NCI-H82 treated with DMSO at 0.1 percent for 48 hours (cell line): ENCODE data around the gene IRF3.
A peak's percentile ranks its signal among the peaks of the same experiment; 100 is the strongest.

Experiments
- DNase-seq: peaks from one replicate; lab custom pipeline; 2025; ENCODE audit not compliant: unreplicated experiment; lab: John Stamatoyannopoulos, UW

IRF3 gene

DNA sequence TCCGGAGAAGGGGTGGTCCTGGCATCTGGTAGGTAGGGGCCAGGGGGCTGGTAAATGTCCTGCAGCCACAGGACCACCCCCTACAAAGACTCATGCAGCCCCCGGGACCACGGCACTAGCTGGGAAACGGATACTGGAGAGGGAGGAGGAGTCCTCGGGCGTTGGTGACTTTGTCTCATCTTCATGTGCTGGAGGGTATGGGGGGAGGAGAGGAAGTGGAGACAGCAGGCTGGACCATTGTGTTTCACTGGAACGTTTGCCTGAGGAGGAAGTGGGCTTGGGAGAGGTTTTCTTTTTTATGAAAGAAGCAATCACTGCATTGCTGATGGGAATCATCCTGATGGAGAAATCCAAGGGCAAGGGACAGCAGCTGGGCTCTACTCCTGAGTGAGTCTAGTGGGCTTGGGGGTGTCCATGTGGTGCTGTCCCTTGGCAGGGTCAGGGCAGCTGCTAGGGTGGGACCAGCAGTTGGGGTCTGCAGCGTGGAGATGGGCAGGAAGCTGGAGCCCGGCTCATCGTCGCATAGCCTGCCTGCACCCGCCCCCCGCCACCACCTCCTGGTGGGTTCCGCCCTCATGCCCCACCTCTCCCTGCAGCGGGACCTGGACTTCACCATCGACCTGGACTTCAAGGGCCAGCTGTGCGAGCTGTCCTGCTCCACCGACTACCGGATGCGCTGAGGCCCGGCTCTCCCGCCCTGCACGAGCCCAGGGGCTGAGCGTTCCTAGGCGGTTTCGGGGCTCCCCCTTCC is 22.1 kb upstream of the IRF3 start:
- no peak for DNase-seq

DNA sequence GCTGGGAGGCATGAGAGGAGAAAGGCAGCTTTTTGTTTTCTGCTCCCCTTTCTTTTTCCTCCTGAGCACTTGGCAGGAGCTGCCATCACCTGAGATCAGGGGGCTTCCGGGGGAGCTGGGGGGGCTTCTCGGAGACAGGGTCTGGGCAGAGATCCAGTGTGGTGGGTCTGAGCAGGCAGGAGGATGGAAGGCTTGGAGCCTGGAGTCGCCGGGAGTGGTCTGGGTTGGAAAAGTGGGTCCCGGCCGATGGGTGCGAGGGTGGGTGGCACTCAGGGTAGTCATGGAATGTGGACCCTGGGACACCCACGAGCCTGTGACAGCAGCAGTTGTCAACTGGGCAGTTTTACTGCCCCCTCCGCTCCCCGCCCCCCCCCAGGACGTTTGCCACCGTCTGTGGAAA is 21.5 kb upstream of the IRF3 start:
- no peak for DNase-seq

DNA sequence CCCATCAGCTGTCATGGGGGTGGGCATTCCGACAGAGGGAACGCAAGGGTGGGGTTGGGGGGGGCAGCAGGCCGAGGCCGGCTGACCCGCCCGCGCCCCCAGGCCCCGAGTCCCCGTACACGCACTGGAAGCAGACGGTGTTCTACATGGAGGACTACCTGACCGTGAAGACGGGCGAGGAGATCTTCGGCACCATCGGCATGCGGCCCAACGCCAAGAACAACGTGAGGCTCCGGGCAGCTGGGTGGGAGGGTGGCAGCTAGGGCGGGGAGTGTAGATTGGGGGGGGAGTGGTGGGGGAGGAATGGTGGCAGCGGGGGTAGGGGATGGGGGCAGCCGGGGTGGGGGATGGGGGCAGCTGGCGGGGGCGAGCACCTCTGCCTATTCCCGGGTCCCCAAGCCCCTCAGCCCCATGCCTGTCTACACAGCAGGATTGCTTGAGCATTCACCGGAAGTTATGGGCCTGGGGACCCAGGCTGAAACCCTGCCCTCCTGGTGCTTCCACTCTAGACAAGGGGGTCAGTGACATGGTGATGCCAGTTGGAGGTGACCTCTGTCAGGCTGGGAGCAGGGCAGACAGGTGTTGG is 20.9 kb upstream of the IRF3 start:
- DNase-seq: no peak

DNA sequence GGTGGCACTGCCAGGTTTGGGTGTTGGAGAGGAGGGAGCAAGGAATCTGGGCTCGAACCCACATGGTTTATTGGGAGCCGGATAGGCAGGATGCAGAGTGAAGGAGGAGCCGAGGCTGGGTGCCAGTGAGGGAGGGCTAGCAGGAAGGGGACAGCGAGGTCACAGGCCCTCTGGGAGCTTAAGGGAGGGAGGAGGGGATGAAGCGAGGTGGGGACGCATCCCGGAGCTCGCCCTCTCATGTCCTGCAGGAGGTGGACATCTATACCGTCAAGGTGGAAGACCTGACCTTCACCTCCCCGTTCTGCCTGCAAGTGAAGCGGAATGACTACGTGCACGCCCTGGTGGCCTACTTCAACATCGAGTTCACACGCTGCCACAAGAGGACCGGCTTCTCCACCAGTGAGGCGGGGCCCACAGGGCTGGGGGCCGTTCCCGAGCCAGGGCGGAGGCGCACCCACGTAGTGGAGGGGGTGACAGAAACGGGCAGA is 20.2 kb upstream of the IRF3 start:
- DNase-seq: no peak

DNA sequence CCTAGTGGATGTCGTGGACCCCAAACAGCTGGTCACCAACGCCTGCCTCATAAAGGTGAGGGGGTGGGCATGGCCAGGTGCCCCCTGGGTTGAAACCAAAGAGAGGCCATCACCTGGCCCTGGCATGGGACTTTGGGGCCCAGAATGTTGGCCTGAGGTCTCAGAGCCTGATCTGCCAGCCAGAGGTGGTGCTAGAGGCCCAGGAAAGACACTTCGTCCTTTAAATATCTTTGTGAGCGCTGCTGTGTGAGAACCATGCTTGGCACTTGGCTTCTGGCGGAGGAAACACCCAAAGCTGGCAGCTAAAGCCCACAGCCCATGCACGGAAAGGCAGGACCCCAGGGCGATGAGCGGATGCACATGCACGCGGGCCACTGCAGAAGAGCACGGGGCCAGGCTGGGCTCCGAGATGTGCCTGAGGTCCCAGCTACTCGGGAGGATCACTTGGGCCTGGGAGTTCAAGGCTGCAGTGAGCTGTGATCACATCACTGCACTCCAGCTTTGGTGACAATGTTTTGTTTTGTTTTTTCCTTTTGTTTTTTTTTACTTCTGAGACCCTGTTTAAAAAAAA is 19.4 kb upstream of the IRF3 start:
- no peak for DNase-seq

DNA sequence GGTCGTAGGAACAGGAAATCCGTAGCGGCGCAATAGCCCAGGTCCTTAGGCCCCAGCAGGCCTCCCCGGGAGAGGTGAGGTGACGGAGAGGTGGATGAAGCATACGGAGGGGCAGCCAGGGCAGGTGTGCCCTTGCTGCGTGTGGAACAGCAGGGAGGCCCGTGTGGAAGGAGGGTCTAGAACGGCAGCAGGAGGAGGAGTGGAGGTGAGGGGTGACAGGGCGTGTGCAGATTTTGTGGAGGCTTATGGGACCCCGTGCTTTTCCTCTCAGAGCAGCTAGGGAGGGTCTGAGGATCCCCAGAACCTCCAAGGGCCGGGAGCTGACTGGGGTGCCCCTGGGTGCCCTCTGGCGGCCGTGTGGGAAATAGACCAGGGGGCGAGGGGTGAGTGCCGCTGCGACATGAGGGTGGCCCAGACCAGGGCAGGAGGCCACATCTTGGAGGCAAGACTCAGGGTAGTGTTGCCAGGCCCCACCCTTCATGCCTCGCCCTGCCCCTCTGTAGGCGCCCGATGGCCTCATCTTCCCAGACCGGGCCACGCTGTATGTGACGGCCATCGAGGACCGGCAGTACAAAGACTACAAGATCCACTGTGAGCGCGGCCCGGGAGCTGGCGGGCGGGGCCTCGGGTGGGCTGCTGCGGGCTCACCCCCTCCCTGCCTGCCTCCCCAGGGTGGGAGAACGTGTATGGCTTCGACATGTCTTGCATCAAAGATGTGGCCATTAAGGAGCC is 18.8 kb upstream of the IRF3 start:
- DNase-seq: no peak

DNA sequence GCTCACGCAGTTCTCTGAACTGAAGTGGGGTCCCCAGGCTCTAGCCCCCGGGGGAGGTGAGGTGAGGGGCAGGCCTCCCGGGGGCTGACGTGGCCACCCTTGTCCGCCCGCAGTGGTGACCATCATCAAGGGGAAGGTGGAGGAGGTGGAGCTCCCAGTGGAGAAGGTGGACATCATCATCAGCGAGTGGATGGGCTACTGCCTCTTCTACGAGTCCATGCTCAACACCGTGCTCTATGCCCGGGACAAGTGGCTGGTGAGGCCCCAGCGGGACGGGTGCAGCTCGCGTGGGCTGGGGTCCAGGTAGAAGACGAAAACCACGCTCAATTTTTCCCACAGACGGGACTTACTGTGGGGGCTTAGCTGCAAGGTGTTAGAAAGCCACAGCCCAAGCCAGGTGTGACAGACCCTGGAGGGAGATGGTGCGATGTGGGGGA is 18.2 kb upstream of the IRF3 start:
- no peak for DNase-seq

DNA sequence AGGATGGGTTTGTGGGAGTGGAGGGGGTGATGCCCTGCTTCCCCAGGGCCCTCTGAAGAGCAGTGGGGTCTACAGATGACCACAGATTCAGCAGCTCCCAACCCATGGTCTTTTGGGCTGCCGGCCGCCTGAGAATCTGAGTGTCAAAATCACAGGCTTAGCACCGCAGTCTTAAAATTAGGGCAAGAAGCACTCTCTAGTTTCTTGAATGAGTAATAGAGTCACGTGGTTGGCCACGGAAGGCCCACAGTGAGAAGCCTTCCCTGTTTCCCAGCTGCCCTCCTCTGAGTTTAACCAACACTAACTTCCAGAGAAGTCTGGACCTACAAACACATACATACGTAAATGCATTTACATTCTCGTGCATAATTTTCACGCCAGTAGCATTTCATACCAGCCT is 16.6 kb upstream of the IRF3 start:
- DNase-seq: no peak

DNA sequence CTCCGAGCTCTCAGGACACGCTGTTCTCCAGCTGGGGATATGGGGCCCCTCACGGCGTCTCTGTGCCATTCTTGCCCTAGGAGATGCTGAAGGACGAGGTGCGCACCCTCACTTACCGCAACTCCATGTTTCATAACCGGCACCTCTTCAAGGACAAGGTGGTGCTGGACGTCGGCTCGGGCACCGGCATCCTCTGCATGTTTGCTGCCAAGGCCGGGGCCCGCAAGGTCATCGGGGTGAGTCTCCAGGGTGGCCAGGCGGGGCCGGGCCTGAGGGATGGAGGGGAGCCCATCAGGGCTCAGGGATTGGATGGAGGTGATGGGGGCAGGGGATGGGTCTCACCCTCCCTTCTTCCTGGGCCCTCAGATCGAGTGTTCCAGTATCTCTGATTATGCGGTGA is 16.2 kb upstream of the IRF3 start:
- no peak for DNase-seq

DNA sequence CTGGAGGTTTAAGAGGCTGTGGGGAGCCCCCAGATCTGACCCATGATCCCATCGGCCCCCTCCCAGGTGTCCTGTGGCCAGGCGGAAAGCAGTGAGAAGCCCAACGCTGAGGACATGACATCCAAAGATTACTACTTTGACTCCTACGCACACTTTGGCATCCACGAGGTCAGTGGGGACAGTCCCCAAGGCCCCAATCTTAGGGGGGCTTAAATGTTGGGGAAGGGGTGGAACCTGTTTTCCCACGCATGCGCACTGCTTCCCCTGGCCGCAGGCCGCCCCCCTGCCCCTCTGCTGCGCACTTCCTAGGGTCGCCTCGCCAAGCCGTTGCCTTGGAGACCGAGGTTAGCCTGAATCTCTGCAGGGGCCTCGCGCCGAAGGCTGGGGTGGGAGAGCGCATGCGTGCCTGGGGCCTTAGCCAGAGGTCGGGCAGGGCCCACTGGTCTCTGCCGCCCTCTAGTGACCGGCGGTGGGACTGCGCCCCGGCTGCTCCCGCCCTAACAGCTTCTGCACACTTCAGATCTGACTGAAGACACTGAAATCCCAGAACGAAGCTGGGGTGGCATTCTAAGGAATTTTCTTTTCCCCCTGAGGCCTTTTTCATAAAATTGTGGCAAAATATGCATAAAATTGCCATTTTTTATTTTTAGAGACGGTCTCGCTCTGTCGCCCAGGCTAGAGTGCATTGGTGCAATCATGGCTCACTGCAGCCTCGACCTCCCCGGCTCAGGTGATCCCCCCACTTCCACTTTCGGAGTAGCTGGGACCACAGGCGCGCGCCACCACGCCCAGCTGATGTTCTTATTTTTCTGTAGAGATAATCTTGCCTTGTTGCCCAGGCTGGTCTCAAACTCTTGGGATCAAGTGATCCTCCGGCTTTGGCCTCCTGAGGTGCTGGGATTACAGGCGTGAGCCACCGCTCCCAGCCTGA is 15.0 kb upstream of the IRF3 start:
- DNase-seq: peak; percentile 84

DNA sequence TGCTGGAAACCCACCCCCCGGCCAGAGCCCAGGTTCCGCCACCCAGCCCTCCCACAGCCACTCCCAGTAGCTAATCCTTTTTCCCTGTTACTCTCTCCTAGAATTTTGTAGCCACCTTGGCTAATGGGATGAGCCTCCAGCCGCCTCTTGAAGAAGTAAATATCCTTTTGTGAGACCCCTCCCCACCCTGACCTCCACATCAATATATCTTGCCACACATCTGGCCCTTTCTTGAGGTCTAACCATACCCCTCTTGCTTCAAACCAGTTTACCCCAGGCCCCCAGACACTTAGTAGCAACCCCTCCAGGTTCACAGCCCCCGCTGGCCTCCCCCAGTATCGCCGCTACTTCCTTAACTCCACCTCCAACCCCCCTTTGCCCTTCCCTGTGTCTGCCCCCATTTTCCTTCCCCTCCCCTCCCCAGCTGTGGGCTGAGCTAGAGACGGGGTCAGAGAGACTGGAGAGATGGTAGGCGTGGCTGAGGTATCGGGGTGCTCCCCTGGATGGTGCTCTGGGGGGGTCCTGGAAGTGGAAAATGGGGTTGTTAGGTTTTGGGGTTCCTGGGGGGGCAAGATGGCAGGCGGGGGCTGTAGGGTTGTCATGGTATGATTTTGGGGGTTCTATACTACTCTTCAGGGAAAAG is 14.2 kb upstream of the IRF3 start:
- DNase-seq: peak; percentile 92

DNA sequence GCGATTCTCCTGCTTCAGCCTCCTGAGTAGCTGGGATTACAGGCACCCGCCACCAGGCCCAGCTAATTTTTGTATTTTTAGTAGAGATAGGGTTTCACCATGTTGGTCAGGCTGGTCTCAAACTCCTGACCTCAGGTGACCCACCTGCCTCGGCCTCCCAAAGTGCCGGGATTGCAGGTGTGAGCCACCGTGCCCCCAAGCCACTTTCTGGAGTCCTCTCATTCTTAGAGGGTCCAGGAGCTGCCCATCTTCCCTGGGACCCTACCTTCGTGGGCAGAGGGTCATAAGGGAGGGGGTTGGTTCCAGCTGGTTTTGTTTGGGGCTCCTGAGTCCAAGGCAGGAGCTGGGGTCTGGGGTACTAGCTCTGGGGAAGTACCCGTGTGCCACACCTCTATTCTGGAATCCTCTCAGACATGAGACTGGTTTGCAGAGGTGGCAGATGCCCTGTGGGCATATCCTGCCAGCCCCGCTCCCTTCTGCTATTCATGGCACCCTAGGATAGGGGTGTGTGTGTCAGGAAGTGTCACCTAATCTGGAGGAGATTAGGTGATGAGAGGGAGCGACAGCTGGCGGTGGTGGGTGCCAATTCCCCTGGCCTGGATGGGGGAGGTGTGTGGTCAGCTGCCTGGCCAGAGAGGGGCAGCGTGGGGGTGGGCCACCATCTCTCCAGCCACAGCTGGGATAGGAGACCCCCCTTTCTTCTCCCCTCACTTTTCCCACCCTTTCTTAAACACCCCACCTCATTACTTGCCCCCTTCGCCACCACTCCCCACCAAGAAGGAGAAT is 13.5 kb upstream of the IRF3 start:
- peak; percentile 81 for DNase-seq

DNA sequence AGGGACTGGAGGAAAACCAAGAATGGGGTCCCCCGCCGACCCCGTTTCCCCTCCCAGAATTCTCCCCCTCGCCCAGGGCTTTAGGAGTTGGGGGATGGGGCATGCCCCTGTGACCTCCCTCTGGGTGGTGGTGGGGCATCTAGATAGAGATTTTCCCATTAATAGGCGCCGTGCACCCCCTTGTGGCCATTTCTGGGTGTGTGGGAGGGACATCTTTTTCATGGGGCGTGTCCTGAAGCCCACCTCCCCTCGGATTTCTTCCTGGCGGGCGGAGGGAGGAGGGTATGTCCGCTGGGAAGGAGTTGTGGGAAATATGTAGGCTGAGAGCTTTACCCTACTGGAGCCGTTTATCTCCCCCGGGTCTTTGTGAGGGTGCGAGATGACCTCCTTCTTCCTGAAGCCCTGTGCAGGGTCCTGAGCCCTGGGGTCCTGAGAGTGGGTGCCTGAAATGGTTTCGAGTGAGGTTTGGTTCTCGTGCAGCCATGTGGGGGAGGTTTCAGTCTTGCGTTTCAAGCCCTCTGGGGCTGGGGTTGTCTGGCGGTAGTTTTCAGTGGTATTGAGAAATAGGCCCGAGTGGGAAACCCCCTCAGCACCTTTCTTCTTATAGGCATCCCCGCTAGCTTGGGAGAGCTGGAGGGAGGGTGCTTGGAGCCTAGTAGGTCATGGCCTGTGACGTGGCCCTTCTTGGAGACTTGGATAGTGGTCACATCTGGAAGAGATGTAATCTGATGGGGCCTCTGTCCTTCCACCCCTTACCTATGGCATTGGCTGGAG is 12.4 kb upstream of the IRF3 start:
- peak; percentile 61 for DNase-seq

DNA sequence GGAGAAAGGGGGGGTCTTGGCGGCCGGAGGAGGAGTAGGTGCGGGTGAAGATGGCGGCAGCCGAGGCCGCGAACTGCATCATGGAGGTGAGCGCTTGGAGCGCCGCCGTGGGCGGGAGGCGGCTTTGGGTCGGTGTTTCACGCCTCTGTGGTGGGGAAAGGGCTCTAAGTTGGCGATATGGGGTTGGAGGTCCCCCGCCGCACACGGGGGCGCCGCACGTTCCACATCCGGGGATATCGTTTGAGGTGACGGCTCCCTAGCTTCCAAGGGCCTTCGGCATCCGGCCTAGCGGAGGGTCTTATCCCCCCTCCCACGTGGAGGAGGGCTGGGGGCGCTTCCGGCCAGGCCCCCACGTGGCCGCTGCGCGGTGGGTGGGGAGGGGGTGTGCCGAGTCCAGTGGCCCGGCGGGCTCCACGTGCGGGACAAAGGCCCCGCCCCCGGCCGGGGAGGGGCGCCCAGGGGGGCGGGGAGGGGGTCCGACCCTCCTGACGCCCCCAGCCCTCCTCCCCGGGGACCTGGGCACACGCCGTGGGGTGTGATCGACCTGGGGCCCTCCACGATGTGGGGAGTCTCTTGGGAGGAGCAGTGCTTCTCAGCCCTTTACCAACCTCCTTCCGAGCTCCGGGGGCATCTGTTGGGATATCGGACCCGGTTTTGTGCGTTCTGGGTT is 11.7 kb upstream of the IRF3 start, which contains the start of gene PRMT1:
Gene PRMT1, plus strand, starts transcription at position 41 of the 670 bp plus-strand sequence. Its CDS starts 10 bp downstream, at position 51.
- no peak for DNase-seq

DNA sequence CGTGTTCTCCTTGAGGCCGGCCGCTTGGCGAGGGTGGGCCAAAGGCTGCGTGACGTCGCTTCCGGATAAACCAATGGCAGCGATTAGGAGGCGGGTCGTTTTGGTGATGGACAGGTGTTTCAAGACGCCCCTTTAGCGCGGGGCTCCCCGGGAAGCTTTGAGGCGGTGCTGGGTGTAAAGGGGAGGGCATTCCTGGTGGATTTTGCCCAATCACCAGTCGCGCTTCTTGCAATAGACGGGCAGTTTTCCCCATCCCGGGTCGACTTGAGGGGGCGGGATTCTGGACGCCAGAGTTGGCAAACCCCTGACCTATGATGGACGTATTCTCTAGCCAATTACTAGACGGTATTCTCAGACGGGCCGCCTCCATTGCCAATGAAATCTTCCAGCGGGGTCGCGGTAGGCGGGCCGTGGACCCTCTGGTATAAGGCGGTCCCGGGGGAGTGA is 11.2 kb upstream of the IRF3 start:
- DNase-seq: peak; percentile 100

DNA sequence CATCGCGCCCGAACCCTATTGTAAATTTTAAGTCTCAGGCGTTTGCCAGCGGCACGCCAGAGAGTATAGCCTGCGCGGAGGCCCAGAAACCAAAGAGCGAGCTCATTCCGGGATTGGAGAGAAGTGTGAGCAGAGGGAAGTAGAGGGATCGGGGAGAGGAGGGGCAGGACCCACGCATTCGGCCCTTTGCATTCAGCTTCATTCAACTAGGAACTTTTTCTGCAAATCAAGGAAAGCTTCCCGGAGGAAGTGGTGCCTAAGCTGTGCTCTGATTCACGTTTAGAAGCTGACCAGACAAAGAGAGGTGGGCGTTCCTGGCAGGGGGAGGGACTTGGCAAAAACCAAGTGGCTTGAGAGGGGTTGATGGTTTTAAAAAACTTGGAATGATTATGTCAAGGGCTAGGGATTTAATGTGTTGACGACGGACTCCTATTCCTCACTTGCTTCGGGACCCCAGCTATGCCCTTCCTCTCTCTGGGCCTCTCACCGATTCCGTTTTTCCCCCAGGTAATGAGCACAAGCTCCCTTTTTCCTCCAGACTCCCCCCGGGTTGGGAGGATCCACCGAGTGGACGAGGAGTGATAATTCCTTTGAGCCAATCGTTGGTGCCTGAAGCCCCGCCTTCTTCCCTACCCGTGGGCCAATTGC is 10.6 kb upstream of the IRF3 start:
- peak; percentile 89 for DNase-seq
